ENCODE results near the gene COL16A1.

The COL16A1 gene

GRCh38 chr1:31695327-31695726, 8.5 kb downstream of the COL16A1 start:
- Mint-ChIP-seq H3K27ac (no peak overlapping the region), H3K4me3 (no peak overlapping the region), H3K27me3 (no peaks in the 10 kb centered on the region), H3K9me3 (no peaks in the 10 kb centered on the region), H3K4me1 (ENCODE audit: low read depth in 2 of 2) (peaks cover 17 to 21% of the 10 kb centered on the region in 2 donors), H3K36me3 (ENCODE audit: insufficient read depth) (no peaks in the 10 kb centered on the region)
- DNase-seq, result no peak
- no peak for ATAC-seq (replicated peaks)

DNA sequence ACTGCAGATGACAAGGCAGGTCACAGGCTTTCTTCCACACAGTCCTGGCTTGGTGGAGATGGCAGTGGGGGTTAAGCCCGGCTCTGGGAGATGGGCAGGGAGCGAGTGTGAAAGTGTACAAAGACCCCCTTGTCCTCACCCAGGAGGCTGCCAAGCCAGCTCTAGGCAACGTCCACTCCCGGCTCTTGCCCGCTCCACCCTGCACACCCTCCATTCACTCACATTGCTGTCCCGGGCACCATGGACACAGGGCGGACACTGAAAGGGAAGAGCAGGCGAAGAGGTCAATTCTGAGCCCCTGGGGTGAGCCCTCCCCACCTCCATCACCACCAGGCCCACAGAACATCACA, 8.9 kb downstream of the COL16A1 start:
- Mint-ChIP-seq H3K27me3 (peaks cover 2 to 4% of the 10 kb centered on the region in 2 donors), H3K27ac (no peak overlapping the region), H3K9me3 (no peaks in the 10 kb centered on the region), H3K4me1 (ENCODE audit: low read depth in 2 of 2) (peaks cover 15 to 17% of the 10 kb centered on the region in 2 donors), H3K4me3 (no peak overlapping the region), H3K36me3 (ENCODE audit: insufficient read depth) (no peaks in the 10 kb centered on the region)
- no peak for ATAC-seq (replicated peaks)
- DNase-seq, result no peak

GRCh38 chr1:31694069-31694963, 9.5 kb downstream of the COL16A1 start:
- no peak for ATAC-seq (replicated peaks)
- Mint-ChIP-seq H3K4me3 (no peak overlapping the region), H3K27me3 (peaks cover 8 to 10% of the 10 kb centered on the region in 2 donors), H3K9me3 (no peaks in the 10 kb centered on the region), H3K27ac (no peak overlapping the region), H3K4me1 (ENCODE audit: low read depth in 2 of 2) (peaks cover 8 to 11% of the 10 kb centered on the region in 2 donors), H3K36me3 (ENCODE audit: insufficient read depth) (no peaks in the 10 kb centered on the region)
- DNase-seq, result no peak

DNA sequence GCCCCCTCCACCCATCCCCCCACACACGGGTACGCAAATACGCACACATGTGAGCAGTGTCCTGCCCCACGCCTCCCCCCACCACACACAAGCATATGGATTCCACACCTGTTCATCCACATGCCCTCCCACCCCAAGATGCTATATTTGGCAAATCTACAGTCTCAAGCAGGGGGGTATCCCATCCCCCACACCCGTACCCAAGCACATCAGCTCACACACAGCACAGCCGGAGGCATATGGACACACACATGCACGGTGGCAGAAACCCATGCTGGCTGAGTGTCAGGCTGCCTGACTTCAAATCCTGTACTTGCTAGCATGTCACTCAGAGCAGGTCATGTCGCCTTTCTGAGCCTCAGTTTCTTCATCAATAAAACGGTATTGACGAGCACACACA, 10.6 kb downstream of the COL16A1 start:
- Mint-ChIP-seq H3K4me1 (ENCODE audit: low read depth in 2 of 2) (peaks cover 0 to 3% of the 10 kb centered on the region in 2 donors), H3K36me3 (ENCODE audit: insufficient read depth) (no peaks in the 10 kb centered on the region), H3K27ac (no peak overlapping the region), H3K9me3 (no peaks in the 10 kb centered on the region), H3K27me3 (peaks cover 15 to 21% of the 10 kb centered on the region in 2 donors), H3K4me3 (no peak overlapping the region)
- DNase-seq (no peak), ATAC-seq (replicated peaks) (no peak)

DNA sequence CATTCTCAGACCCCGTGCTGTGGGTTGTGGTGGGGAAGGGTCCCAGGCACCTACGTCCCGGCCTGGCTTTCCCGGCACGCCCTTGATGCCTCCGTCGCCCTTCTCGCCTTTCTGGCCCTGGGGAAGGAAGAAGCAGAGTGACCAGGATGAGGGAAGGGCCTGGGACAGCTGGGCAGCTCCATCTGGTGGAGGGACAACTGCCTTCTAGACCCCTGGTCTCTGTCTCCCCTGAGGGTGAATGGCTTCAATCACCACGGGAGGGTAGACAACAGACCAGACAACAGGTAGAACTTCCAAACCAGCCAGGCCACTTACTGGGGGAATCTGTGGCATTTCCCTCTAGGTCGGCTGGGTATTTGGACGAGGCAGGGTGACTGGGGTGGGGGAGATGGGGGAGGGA, 11.9 kb downstream of the COL16A1 start:
- H3K27me3 Mint-ChIP-seq, result peaks cover 19 to 34% of the 10 kb centered on the region in 2 donors
- H3K4me1 Mint-ChIP-seq (ENCODE audit: low read depth in 2 of 2), result no peaks in the 10 kb centered on the region
- peak overlapping the region in 1 of 2 donors; percentile 59 for H3K27ac Mint-ChIP-seq
- H3K4me3 Mint-ChIP-seq, result no peak overlapping the region
- no peaks in the 10 kb centered on the region for H3K9me3 Mint-ChIP-seq
- no peaks in the 10 kb centered on the region for H3K36me3 Mint-ChIP-seq (ENCODE audit: insufficient read depth)
- ATAC-seq (replicated peaks), result no peak
- DNase-seq, result no peak

DNA sequence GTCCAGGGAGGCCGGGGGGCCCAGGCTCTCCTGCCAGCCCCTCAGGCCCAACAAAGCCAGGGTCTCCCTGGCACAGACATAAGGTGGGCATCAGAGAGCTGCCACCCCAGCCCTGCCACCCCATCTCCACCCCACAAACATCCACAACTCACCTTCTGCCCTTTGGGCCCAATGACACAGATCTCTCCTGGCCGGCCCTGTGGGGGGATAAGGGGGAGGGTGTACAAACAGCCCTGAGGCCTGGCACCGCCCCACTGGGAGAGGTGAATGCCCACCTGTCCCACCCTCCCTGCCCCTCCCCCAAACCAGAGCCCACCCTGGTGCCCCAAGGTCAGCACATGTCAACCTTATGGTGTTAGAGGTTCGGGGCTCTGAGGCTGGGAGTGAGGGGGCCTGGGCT, 12.4 kb downstream of the COL16A1 start:
- peak overlapping the region in 1 of 2 donors; percentile 59 for H3K27ac Mint-ChIP-seq
- no peaks in the 10 kb centered on the region for H3K4me1 Mint-ChIP-seq (ENCODE audit: low read depth in 2 of 2)
- no peaks in the 10 kb centered on the region for H3K36me3 Mint-ChIP-seq (ENCODE audit: insufficient read depth)
- H3K4me3 Mint-ChIP-seq, result no peak overlapping the region
- H3K27me3 Mint-ChIP-seq, result peaks cover 24 to 39% of the 10 kb centered on the region in 2 donors
- DNase-seq (no peak), ATAC-seq (replicated peaks) (no peak)
- H3K9me3 Mint-ChIP-seq, result no peaks in the 10 kb centered on the region

DNA sequence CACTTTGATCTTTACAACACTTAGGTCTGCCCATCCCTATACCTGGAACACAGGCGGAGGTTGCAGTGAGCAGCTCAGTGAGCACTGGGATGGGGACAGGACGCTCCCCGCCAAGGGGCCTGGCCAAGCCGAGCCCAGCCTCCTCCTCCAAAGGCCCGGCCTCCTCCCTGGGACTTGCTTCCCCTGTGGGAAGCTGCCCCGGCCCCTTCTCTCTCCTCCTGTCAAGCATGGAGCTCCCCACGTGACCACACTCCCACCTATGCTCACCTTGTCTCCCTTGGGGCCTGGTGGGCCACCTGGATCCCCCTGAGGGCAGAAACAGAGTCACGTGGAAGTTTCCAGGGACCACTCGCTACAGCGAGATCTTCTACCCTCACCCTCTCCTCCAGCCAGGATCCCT, 12.9 kb downstream of the COL16A1 start:
- Mint-ChIP-seq H3K36me3 (ENCODE audit: insufficient read depth) (no peaks in the 10 kb centered on the region), H3K4me3 (no peak overlapping the region), H3K9me3 (no peaks in the 10 kb centered on the region), H3K27me3 (peaks cover 29 to 44% of the 10 kb centered on the region in 2 donors), H3K4me1 (ENCODE audit: low read depth in 2 of 2) (no peaks in the 10 kb centered on the region), H3K27ac (no peak overlapping the region)
- DNase-seq, result no peak
- no peak for ATAC-seq (replicated peaks)

DNA sequence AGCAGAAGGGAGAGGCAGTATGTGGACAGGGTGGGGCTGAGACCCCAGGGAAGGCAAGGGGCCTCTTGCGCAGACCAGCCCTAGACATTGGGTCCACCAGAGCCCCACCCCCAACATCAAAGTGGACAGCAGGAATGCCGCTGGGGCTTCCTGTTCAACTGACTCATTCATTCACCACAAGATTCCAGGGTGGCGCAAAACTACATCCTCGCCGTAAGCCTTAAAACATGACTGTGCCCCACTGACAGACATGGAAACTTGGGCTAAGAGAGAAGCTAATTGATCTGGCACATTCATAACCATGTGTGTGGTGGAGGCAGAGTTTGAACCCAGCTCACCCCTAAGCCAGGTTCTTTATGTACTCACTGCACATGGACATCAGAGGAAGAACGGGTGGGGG, 14.0 kb downstream of the COL16A1 start:
- H3K27me3 Mint-ChIP-seq, result peaks cover 39 to 55% of the 10 kb centered on the region in 2 donors
- H3K27ac Mint-ChIP-seq, result no peak overlapping the region
- no peaks in the 10 kb centered on the region for H3K4me1 Mint-ChIP-seq (ENCODE audit: low read depth in 2 of 2)
- ATAC-seq (replicated peaks), result no peak
- DNase-seq, result no peak
- no peaks in the 10 kb centered on the region for H3K36me3 Mint-ChIP-seq (ENCODE audit: insufficient read depth)
- H3K9me3 Mint-ChIP-seq, result no peaks in the 10 kb centered on the region
- no peak overlapping the region for H3K4me3 Mint-ChIP-seq

DNA sequence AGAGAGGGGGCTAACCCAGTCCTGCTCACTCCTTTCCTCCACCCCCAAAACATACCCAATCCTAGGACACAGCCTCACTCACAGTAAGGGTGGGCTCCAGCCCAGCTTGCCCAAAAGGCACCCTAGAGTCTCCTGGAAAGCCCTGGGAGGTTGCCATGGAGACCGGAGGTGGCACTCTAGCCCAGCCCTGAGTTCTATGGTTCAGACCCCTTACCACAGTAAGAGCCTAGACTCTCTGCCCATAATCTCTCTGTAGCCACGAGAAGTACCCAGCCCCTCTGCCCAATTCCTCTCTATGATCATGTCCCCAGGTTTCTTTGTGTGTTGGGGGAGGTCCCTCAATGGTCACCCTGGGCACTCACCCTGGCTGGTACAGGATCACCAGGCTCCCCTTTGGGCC, 14.4 kb downstream of the COL16A1 start:
- Mint-ChIP-seq H3K4me1 (ENCODE audit: low read depth in 2 of 2) (no peaks in the 10 kb centered on the region), H3K9me3 (no peaks in the 10 kb centered on the region), H3K36me3 (ENCODE audit: insufficient read depth) (no peaks in the 10 kb centered on the region), H3K4me3 (no peak overlapping the region), H3K27ac (no peak overlapping the region), H3K27me3 (peaks cover 43 to 59% of the 10 kb centered on the region in 2 donors)
- no peak for DNase-seq
- ATAC-seq (replicated peaks), result no peak

- H3K4me3 Mint-ChIP-seq, result no peak overlapping the region
- no peaks in the 10 kb centered on the region for H3K4me1 Mint-ChIP-seq (ENCODE audit: low read depth in 2 of 2)
- ATAC-seq (replicated peaks) (no peak), DNase-seq (no peak)
- no peaks in the 10 kb centered on the region for H3K36me3 Mint-ChIP-seq (ENCODE audit: insufficient read depth)
- peaks cover 44 to 70% of the 10 kb centered on the region in 2 donors for H3K27me3 Mint-ChIP-seq
- no peak overlapping the region for H3K27ac Mint-ChIP-seq
- H3K9me3 Mint-ChIP-seq, result no peaks in the 10 kb centered on the region
Observed at GRCh38 chr1:31688233-31688918, 15.4 kb downstream of the COL16A1 start.

GRCh38 chr1:31687601-31688000, 16.2 kb downstream of the COL16A1 start:
- no peaks in the 10 kb centered on the region for H3K36me3 Mint-ChIP-seq (ENCODE audit: insufficient read depth)
- DNase-seq (no peak), ATAC-seq (replicated peaks) (no peak)
- peaks cover 44 to 77% of the 10 kb centered on the region in 2 donors for H3K27me3 Mint-ChIP-seq
- H3K4me3 Mint-ChIP-seq, result no peak overlapping the region
- no peaks in the 10 kb centered on the region for H3K4me1 Mint-ChIP-seq (ENCODE audit: low read depth in 2 of 2)
- H3K9me3 Mint-ChIP-seq, result no peaks in the 10 kb centered on the region
- no peak overlapping the region for H3K27ac Mint-ChIP-seq

DNA sequence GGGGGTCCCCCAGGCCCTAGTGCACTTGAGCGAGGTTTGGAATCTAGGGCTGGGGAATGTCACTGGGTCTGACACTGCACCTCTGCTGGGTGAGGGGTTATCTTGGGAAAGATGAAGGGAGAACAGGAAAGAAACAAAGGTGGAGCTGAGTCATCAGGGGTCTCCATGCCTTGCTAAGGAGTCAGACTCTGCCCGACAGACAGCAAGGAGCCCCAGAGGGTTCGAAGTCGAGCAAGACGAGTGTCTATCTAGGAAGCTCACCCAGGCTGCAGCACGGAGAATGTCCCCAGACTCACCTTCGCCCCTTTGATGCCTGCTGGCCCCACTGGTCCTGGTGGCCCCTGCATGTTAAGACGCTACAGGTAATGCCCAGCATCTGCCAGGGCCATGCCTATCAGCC, 18.0 kb downstream of the COL16A1 start:
- Mint-ChIP-seq H3K27ac (no peak overlapping the region), H3K4me3 (no peak overlapping the region), H3K4me1 (ENCODE audit: low read depth in 2 of 2) (no peaks in the 10 kb centered on the region), H3K9me3 (no peaks in the 10 kb centered on the region), H3K36me3 (ENCODE audit: insufficient read depth) (no peaks in the 10 kb centered on the region), H3K27me3 (peaks cover 44 to 90% of the 10 kb centered on the region in 2 donors)
- DNase-seq (no peak), ATAC-seq (replicated peaks) (no peak)

GRCh38 chr1:31683997-31684396, 19.8 kb downstream of the COL16A1 start:
- Mint-ChIP-seq H3K9me3 (no peaks in the 10 kb centered on the region), H3K4me1 (ENCODE audit: low read depth in 2 of 2) (no peaks in the 10 kb centered on the region), H3K27ac (no peak overlapping the region), H3K27me3 (peaks cover 33 to 86% of the 10 kb centered on the region in 2 donors), H3K36me3 (ENCODE audit: insufficient read depth) (no peaks in the 10 kb centered on the region), H3K4me3 (no peak overlapping the region)
- DNase-seq (no peak), ATAC-seq (replicated peaks) (peak; percentile 29)

GRCh38 chr1:31681415-31681814, 22.4 kb downstream of the COL16A1 start:
- no peak overlapping the region for H3K4me3 Mint-ChIP-seq
- no peaks in the 10 kb centered on the region for H3K4me1 Mint-ChIP-seq (ENCODE audit: low read depth in 2 of 2)
- ATAC-seq (replicated peaks), result no peak

More at GRCh38 chr1:31681415-31681814, 22.4 kb downstream of the COL16A1 start:
- no peak overlapping the region for H3K27ac Mint-ChIP-seq
- no peaks in the 10 kb centered on the region for H3K36me3 Mint-ChIP-seq (ENCODE audit: insufficient read depth)
- H3K27me3 Mint-ChIP-seq, result peaks cover 19 to 69% of the 10 kb centered on the region in 2 donors
- H3K9me3 Mint-ChIP-seq, result no peaks in the 10 kb centered on the region
- DNase-seq, result no peak

Measured in effector memory CD8-positive, alpha-beta T cell (primary cell).